HL-60/S4 treated with retinoic acid at 250 ng/mL for 4 days and 3 days (cell line): ENCODE data around the gene RAN.
"Not testable (repeated sequence)": the region's sequence is repeated elsewhere in the genome, so short reads cannot be mapped to it uniquely, and the experiment has no call there.

Source experiments
- in situ Hi-C: fragments of 300-500 bp; cut with MboI; formaldehyde crosslinking; loops from 2 replicates; pipeline ENCODE4 v1.7.0; 2022; ENCODE audit warnings: low sequenced_read_pairs

RAN gene

DNA sequence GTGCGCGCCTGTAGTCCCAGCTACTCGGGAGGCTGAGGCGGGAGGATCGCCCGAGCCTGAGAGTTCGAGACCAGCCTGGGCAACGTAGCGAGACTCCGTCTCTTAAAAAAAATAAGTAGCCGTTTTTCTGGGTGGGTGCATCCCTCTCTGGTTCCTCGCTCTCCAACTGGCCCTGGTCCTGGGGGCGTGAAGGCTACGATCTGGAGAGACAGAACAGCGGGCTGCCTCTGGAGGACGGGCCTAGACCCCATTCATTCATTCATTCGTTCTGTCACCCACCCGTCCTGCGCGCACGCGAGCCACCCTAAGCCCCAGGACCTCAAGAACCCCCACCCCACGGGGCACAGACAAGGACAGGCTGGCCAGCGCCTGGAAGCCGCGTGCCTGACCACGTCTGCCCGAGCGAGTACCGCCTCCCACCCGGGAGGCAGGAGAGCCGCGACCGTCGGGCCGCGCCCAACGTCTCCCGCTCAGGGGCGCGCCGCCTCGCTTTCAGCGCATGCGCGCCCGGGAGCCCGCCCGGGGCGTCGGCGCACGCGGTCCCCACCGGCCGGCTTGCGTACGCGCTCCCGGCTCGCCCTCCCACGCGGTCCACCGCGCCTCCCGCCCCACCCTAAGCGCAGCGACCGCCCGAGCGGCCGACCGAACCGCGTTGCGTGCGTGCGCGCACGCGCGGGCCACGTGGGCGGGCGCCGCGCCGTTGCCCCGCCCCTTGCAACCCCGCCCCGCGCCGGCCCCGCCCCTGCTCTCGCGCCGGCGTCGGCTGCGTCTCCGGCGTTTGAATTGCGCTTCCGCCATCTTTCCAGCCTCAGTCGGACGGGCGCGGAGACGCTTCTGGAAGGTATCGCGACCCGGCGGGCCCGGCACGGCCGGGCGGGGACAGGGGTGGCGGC, at the start of gene RAN:
RAN (plus strand) TSS at position 781 of the 893 bp plus-strand sequence. CDS start 528 bp downstream, outside the sequence.
- in situ Hi-C loops, result no loop called here

GRCh38 chr12:130825771-130826150, 46.1 kb upstream of the RAN start:
- in situ Hi-C loops, result no loop called here

GRCh38 chr12:130826151-130826801, 45.6 kb upstream of the RAN start:
- in situ Hi-C loops, result no loop called here

GRCh38 chr12:130827432-130827831, 44.4 kb upstream of the RAN start:
- in situ Hi-C loops, result no loop called here

GRCh38 chr12:130828895-130829294, 43.0 kb upstream of the RAN start:
- in situ Hi-C loops, result no loop called here

DNA sequence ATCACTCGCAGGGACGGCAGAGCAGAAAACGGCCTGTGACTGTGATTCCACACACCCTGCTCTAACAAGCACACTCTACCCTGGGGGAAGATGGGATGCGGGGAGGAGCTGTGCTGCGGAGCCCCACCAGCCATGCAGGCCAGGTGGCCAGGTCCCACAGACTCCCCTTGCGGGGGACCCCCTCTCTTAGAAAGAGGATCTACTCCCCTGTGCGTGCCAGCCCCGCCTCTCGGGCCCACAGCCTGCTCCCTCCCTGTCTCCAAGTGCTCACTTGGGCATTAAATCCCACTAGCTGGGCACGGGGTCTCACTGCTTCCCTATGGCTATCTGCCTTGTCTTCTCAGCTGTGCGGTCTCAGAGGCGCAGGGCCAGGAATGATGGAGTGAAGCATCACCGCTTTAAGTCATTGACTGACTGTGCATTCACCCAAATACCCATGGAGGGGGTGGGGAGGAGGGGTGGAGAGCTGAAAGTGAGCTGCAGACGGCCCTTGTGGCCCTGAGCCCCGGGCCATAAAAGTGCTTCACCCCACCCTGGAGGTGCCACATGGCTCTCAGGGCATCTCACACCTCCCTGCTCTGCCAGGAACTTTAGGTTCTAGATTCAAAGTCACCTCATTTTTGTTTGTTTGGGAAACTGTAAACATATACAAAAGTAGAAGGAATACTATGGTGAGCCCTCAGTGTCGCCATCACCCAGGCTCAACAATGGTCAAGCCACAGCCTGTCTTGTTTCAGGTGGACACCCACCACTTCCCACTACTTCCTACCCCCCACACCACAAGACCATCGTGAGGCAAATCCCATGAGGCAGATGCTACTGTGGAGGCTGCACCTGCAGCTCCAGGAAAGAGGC, 42.2 kb upstream of the RAN start:
- in situ Hi-C loops, result no loop called here

DNA sequence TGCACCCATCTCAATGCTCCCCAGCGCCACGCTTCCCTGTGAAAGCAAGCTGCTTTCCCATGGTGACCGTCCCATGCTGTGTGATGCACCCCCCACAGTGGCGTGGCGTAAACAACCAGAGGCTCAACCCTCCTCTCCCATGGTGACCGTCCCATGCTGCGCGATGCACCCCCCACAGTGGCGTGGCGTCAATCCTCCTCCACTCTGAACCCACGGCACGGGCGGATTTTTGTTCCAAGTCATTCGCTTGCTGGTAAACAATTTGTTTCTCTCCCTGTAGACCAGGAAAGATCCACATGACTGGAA, 41.7 kb upstream of the RAN start:
- in situ Hi-C loops, result no loop called here

DNA sequence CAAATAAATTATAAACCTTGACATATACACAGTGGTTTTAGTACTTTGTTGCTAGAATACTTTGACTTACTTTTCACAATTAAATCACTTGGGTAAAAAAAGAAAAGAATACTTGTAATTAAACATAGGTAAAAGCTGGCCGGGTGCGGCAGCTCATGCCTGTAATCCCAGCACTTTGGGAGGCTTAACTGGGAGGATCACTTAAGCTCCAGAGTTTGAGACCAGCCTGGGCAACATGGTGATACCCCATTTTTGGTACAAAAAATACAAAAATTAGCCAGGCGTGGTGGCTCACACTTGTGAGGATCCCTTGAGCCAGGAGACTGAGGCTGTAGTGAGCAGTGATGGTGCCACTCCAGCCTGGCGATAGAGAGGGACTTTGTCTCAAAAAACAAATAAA, 40.6 kb upstream of the RAN start:
- in situ Hi-C loops, result no loop called here

GRCh38 chr12:130831876-130832405, 39.9 kb upstream of the RAN start:
- in situ Hi-C loops, result no loop called here

DNA sequence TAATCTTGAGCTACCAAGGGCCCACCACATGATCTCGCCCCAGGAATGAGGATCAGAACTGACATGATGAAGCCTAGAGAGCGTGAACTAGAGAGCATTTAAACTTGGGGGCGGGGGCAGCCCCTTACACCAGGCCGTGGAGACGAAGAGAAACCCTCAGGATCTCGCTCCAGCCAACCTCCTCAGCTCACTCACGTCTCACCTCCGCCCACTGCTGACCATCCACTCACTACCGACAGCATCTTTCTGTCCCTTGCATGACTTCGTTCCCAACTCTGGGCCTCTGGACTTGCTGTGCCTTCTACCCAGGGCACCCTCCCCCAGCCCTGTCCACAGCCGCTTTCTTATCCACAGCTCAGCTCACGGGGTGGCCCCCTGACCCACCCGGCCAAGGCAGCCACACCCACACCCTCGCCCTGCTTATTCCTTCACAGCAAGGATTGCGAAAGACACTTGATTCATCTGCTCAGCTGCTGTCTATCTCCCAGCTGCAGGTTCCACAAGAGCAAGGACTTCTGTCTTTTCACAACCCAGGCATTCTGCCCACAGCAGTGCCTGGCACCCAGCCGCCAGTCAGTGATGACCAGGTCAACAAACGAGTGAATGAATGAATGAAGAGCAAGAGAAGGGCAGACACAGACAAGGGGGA, 39.2 kb upstream of the RAN start:
- in situ Hi-C loops, result no loop called here

DNA sequence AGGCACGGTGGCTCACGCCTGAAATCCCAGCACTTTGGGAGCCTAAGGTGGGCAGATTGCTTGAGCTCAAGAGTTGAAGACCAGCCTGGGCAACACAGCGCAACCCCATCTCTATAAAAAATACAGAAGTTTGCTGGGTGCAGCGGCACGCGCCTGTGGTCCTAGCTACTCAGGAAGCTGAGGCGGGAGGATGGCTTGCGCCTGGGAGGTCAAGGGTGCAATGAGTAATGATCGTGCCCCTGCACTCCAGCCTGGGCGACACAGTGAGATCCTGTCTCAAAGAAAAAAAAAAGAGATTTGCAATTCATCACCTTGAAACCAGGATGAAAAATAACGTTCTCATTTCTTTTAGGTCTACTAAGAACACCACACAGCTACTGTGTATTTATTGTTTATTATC, 36.9 kb upstream of the RAN start:
- in situ Hi-C loops, result no loop called here

GRCh38 chr12:130835436-130835835, 36.4 kb upstream of the RAN start:
- in situ Hi-C loops, result no loop called here

DNA sequence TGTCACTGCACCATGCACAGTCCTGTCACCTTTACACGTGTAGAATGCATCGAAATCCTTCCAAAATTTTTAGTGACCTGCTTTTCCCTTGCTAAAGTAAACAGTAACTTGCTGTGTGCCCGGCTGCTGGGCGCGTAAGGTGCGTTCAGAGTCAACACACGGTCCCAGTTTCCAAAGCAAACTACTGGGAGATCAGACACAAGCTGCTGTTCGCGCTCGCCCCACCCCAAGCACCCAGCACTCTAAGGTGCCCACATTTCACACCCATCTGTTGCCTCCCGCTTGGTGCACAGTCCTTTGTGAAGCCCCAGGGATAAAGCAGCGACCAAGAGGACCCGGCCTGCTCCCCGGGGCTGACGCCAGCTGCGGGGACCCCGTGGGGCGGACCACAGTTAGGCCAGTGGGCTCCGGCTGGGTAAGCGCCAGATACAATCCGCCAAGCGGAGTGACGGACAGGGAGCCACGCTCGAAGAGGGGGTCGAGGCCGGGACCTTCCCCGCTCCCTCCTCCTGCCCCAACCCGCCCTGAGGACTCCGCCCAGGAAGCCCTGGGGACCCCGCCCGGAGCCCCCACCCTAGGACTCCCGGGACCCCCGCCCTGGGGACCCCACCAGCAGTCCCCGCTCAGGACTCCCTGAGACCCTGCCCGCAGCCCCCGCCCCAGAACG, 33.4 kb upstream of the RAN start:
- in situ Hi-C loops, result no loop called here

- in situ Hi-C loops, result no loop called here
Observed at GRCh38 chr12:130838951-130839769, 32.7 kb upstream of the RAN start, which contains the start of gene STX2. TSS of gene STX2 (minus strand) at chr12:130839250. CDS start at chr12:130839099, 151 bp downstream.

DNA sequence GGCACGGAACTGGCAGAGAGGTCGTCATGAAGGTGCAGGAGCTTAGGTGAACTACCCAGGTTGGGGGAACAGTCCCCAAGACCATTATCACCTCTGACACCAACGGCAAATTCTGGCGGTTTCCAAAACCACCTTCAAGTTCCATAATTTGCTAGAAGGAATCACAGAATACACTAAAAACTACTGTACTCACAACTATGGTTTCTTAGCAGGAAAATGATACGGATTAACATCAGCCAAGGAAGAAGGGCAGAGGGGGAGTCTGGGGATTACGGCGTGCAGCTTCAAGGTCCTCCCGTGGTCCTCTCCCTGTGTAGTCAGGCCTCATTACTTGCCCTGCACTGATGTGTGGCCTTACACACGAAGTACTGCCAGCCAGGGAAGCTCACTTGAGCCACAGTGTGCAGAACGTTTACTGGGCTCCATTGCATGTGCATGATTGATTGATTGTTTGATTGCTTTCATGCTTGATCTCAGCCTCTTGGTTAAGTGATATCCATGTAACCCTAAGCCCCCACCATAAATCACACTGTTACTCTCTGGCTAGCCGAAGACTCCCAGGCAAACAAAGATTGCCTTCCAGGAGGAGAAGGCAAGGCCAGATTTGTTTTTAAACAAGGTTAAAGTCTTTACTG, 32.0 kb upstream of the RAN start:
- in situ Hi-C loops, result no loop called here

DNA sequence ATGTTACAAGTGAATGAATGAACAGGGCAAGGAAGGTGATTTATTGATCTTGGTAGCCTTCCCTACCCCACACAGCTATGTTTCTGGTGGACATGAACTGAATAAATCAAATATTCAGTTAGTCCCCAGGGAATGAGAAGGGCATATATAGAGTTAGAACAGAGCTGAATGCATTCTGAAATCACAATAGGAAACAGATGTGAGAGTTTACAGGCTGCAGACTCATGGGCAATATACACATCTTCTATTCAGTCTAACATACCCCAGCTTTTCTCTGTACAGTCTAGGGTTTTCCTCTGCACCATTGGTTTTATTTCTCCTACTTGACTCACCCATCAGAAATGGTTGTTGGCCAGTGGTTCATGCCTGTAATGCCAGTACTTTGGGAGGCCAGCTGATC, 25.5 kb upstream of the RAN start:
- in situ Hi-C loops, result no loop called here

DNA sequence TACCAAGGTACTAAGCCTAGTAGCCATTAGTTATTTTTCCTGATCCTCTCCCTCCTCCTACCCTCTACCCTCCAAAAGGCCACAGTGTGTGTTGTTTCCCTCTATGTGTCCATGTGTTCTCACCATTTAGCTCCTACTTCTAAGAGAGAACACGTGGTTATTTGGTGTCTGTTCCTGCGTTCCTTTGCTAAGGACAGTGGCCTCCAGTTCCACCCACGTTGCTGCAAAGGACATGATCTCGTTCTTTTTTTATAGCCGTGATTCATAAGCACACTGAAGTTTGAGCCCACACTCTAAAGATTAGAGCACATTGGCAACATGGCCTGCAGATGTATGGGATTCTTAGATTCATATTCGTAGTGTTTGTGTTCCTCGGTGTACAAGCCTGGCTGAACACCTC, 24.8 kb upstream of the RAN start:
- in situ Hi-C loops, result no loop called here

DNA sequence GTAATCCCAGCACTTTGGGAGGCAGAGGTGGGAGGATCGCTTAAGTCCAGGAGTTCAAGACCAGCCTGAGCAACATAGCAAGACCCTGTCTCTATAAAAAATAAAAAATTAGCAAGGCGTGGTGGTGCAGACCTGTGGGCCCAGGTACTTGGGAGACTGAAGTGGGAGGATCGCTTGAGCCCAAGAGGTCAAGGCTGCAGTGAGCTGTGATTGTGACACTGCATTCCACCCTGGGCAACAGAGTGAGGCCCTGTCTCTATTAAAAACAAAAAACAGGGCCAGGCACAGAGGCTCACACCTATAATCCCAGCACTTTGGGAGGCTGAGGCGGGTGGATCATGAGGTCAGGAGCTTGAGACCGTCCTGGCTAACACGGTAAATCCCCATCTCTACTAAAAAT, 23.8 kb upstream of the RAN start:
- in situ Hi-C loops, result not testable (repeated sequence)

DNA sequence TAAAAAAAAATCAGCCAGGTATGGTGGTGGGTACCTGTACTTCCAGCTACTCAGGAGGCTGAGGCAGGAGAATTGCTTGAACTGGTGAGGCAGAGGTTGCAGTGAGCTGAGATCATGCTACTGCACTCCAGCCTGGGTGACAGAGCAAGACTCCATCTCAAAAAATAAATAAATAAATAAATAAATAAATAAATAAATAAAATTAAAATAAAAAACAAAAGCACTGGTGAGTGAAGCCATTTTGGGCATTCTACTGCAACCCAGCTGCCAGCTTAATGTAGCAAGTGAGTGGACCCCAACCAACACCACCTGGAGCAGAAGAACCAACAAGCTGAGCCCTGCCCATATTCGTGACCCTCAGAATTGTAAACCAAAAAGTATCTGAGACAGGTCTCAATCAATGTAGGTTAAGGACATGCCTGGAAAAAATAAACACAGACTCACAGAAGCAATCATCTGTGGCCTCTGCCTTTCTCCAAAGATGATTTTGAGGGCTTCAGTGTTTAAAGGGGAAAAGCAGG, 23.0 kb upstream of the RAN start:
- in situ Hi-C loops, result not testable (repeated sequence)
